HEK293 (cell line): ENCODE data around the gene FAM168A.

Experiments used
- CTCF ChIA-PET: fragments of 350-600 bp; formaldehyde crosslinking; extraction: SDS; loops from one replicate; lab custom pipeline; 2021; ENCODE audit warnings: antibody characterized with exemption; lab: Yijun Ruan, JAX
- POLR2A ChIA-PET: fragments of 300-600 bp; formaldehyde crosslinking; extraction: SDS; loops from one replicate; lab custom pipeline; 2020; ENCODE audit warnings: antibody characterized with exemption, inconsistent platforms; lab: Yijun Ruan, JAX
- H3K27ac ChIP-seq: fragments of 200-500 bp; sonication (Bioruptor generic); 2 replicates; pipeline ENCODE4 v1.5.1; 2014; ENCODE audit warnings: low read depth, low read length, control low read depth, inconsistent platforms; ENCODE audit errors: extremely low read depth
- H3K36me3 ChIP-seq, 2 experiments: fragments of 200-500 bp in 1 of 2; sonication (Bioruptor generic) in 1 of 2; 1 replicate in 1 of 2; 2 replicates in 1 of 2; pipeline ENCODE4 v1.5.1; 2014 to 2017; ENCODE audit warnings: inconsistent platforms in 2 of 2, low read length in 2 of 2; ENCODE audit not compliant: control insufficient read depth in 2 of 2, insufficient read depth in 1 of 2
- H3K4me1 ChIP-seq: fragments of 200-500 bp; sonication (Bioruptor generic); 2 replicates; pipeline ENCODE4 v1.5.1; 2014; ENCODE audit warnings: mild to moderate bottlenecking, low read length, inconsistent platforms; ENCODE audit not compliant: control insufficient read depth, insufficient read depth
- H3K4me3 ChIP-seq: 2 replicates; pipeline ENCODE4 v1.5.1; 2011; ENCODE audit warnings: low read depth, mild to moderate bottlenecking, control low read depth, low read length, moderate library complexity
- H3K9me3 ChIP-seq: fragments of 200-500 bp; sonication (Bioruptor generic); 2 replicates; pipeline ENCODE4 v1.5.1; 2014; ENCODE audit warnings: low read depth, low read length, inconsistent platforms; ENCODE audit not compliant: control insufficient read depth, insufficient read depth
- BCL11B ChIP-seq: fragments of 450-650 bp; formaldehyde crosslinking; IDR thresholded peaks from 2 replicates; pipeline ENCODE4 v1.5.1; 2016; ENCODE audit warnings: low read depth, missing biosample characterization, missing genetic modification characterization
- ELK4 ChIP-seq: IDR thresholded peaks from 2 replicates; pipeline ENCODE4 v1.6.1; 2011; ENCODE audit warnings: mild to moderate bottlenecking, low read depth, low read length, borderline replicate concordance
- GFI1B ChIP-seq: fragments of 450-650 bp; formaldehyde crosslinking; IDR thresholded peaks from 2 replicates; pipeline ENCODE4 v1.5.1; 2016; ENCODE audit warnings: missing biosample characterization, missing genetic modification characterization
- GLI4 ChIP-seq: fragments of 450-650 bp; formaldehyde crosslinking; IDR thresholded peaks from 2 replicates; pipeline ENCODE4 v1.5.1; 2016; ENCODE audit warnings: missing biosample characterization, missing genetic modification characterization
- INSM2 ChIP-seq: fragments of 450-650 bp; formaldehyde crosslinking; IDR thresholded peaks from 2 replicates; pipeline ENCODE4 v1.5.1; 2016; ENCODE audit warnings: missing biosample characterization, missing genetic modification characterization
- KLF1 ChIP-seq: fragments of 450-650 bp; formaldehyde crosslinking; IDR thresholded peaks from 2 replicates; pipeline ENCODE4 v1.5.1; 2016; ENCODE audit warnings: missing biosample characterization, missing genetic modification characterization
- MYNN ChIP-seq: fragments of 450-650 bp; formaldehyde crosslinking; IDR thresholded peaks from 2 replicates; pipeline ENCODE4 v1.5.1; 2016; ENCODE audit warnings: missing biosample characterization, missing genetic modification characterization, borderline replicate concordance
- OVOL3 ChIP-seq: fragments of 450-650 bp; formaldehyde crosslinking; IDR thresholded peaks from 2 replicates; pipeline ENCODE4 v1.5.1; 2016; ENCODE audit warnings: missing biosample characterization, missing genetic modification characterization
- PBX3 ChIP-seq: sonication (generic); formaldehyde crosslinking; IDR thresholded peaks from 2 replicates; pipeline ENCODE4 v1.8.1; 2022; ENCODE audit warnings: mild to moderate bottlenecking, moderate library complexity, missing genetic modification reagents
- PRDM6 ChIP-seq: fragments of 450-650 bp; formaldehyde crosslinking; IDR thresholded peaks from 2 replicates; pipeline ENCODE4 v1.5.1; 2017; ENCODE audit warnings: missing biosample characterization, missing genetic modification characterization
- YY2 ChIP-seq: fragments of 450-650 bp; formaldehyde crosslinking; IDR thresholded peaks from 2 replicates; pipeline ENCODE4 v1.5.1; 2016; ENCODE audit warnings: missing biosample characterization, missing genetic modification characterization
- ZBTB26 ChIP-seq: fragments of 450-650 bp; formaldehyde crosslinking; optimal IDR thresholded peaks from 2 replicates; pipeline ENCODE3; 2016; ENCODE audit warnings: missing biosample characterization, mild to moderate bottlenecking, missing genetic modification characterization
- ZBTB8A ChIP-seq: fragments of 450-650 bp; formaldehyde crosslinking; IDR thresholded peaks from 2 replicates; pipeline ENCODE4 v1.5.1; 2016; ENCODE audit warnings: missing biosample characterization, missing genetic modification characterization
- ZNF140 ChIP-seq: fragments of 450-650 bp; formaldehyde crosslinking; IDR thresholded peaks from 2 replicates; pipeline ENCODE4 v1.5.1; 2016; ENCODE audit warnings: missing biosample characterization, missing genetic modification characterization
- ZNF155 ChIP-seq: fragments of 450-650 bp; formaldehyde crosslinking; IDR thresholded peaks from 2 replicates; pipeline ENCODE4 v1.5.1; 2016; ENCODE audit warnings: missing biosample characterization, missing genetic modification characterization
- ZNF184 ChIP-seq: fragments of 450-650 bp; IDR thresholded peaks from 2 replicates; pipeline ENCODE4 v1.5.1; 2018; ENCODE audit warnings: missing biosample characterization, mild to moderate bottlenecking, missing genetic modification characterization
- ZNF239 ChIP-seq: fragments of 450-650 bp; formaldehyde crosslinking; IDR thresholded peaks from 2 replicates; pipeline ENCODE4 v1.5.1; 2016; ENCODE audit warnings: missing biosample characterization, missing genetic modification characterization
- ZNF26 ChIP-seq: fragments of 450-650 bp; formaldehyde crosslinking; IDR thresholded peaks from 2 replicates; pipeline ENCODE4 v1.5.1; 2016; ENCODE audit warnings: missing biosample characterization, missing genetic modification characterization
- ZNF311 ChIP-seq: fragments of 450-650 bp; formaldehyde crosslinking; IDR thresholded peaks from 2 replicates; pipeline ENCODE4 v1.5.1; 2017; ENCODE audit warnings: missing biosample characterization, missing genetic modification characterization, borderline replicate concordance
- ZNF391 ChIP-seq: fragments of 450-650 bp; formaldehyde crosslinking; IDR thresholded peaks from 2 replicates; pipeline ENCODE4 v1.5.1; 2016; ENCODE audit warnings: low read depth, missing biosample characterization, missing genetic modification characterization, borderline replicate concordance
- ZNF423 ChIP-seq: fragments of 450-650 bp; formaldehyde crosslinking; IDR thresholded peaks from 2 replicates; pipeline ENCODE4 v1.5.1; 2016; ENCODE audit warnings: missing biosample characterization, missing genetic modification characterization
- ZNF629 ChIP-seq: fragments of 450-650 bp; formaldehyde crosslinking; IDR thresholded peaks from 2 replicates; pipeline ENCODE4 v1.5.1; 2017; ENCODE audit warnings: missing biosample characterization, missing genetic modification characterization
- ZNF639 ChIP-seq: fragments of 450-650 bp; formaldehyde crosslinking; IDR thresholded peaks from 2 replicates; pipeline ENCODE4 v1.5.1; 2016; ENCODE audit warnings: missing biosample characterization, missing genetic modification characterization
- ZSCAN16 ChIP-seq: fragments of 450-650 bp; formaldehyde crosslinking; IDR thresholded peaks from 2 replicates; pipeline ENCODE4 v1.5.1; 2016; ENCODE audit warnings: missing biosample characterization, missing genetic modification characterization
- ZSCAN30 ChIP-seq: fragments of 450-650 bp; IDR thresholded peaks from 2 replicates; pipeline ENCODE4 v1.5.1; 2018; ENCODE audit warnings: missing biosample characterization, mild to moderate bottlenecking, missing genetic modification characterization, moderate library complexity

Gene FAM168A

GRCh38 chr11:73563539-73564200 is 34.2 kb downstream of the FAM168A start (continued):
- TF ChIP-seq ZNF239: no peak
- no peak for TF ChIP-seq MYNN (tag by site-specific recombination)
- TF ChIP-seq ZBTB26 (tag by site-specific recombination): no peak
- no peak for TF ChIP-seq OVOL3 (tag by site-specific recombination)
- TF ChIP-seq YY2 (tag by site-specific recombination): no peak

GRCh38 chr11:73559743-73560142 is 38.2 kb downstream of the FAM168A start:
- CTCF ChIA-PET: no interaction called here
- POLR2A ChIA-PET: no interaction called here
- no peaks in the 10 kb centered on the region for H3K9me3 ChIP-seq
- no peak overlapping the region for H3K27ac ChIP-seq
- no peak for TF ChIP-seq BCL11B (tag by site-specific recombination)
- TF ChIP-seq GLI4 (tag by site-specific recombination): no peak
- TF ChIP-seq PRDM6: no peak
- TF ChIP-seq ZNF423: no peak
- no peak for TF ChIP-seq ZNF629
- no peak for TF ChIP-seq ZNF311 (tag by site-specific recombination)
- TF ChIP-seq ZSCAN30 (tag by site-specific recombination): no peak
- no peak for TF ChIP-seq GFI1B (tag by site-specific recombination)
- TF ChIP-seq PBX3 (CRISPR knock-in tag): no peak
- no peak for TF ChIP-seq ZNF184 (tag by site-specific recombination)
- no peak for TF ChIP-seq ZNF639
- TF ChIP-seq ZNF140 (tag by site-specific recombination): no peak
- no peak for TF ChIP-seq ZNF391
- no peak for TF ChIP-seq ZNF26 (tag by site-specific recombination)
- TF ChIP-seq ZBTB8A (tag by site-specific recombination): no peak
- TF ChIP-seq INSM2: no peak
- TF ChIP-seq ELK4: no peak
- TF ChIP-seq ZNF155 (tag by site-specific recombination): no peak
- no peak for TF ChIP-seq ZSCAN16 (tag by site-specific recombination)
- TF ChIP-seq KLF1: no peak
- no peaks in the 10 kb centered on the region for H3K36me3 ChIP-seq
- no peaks in the 10 kb centered on the region for H3K4me1 ChIP-seq
- no peak overlapping the region for H3K4me3 ChIP-seq
